ENCODE data around the gene VGLL4.
"Not testable (repeated sequence)": the region's sequence is repeated elsewhere in the genome, so short reads cannot be mapped to it uniquely, and the experiment has no call there.

VGLL4 gene

DNA sequence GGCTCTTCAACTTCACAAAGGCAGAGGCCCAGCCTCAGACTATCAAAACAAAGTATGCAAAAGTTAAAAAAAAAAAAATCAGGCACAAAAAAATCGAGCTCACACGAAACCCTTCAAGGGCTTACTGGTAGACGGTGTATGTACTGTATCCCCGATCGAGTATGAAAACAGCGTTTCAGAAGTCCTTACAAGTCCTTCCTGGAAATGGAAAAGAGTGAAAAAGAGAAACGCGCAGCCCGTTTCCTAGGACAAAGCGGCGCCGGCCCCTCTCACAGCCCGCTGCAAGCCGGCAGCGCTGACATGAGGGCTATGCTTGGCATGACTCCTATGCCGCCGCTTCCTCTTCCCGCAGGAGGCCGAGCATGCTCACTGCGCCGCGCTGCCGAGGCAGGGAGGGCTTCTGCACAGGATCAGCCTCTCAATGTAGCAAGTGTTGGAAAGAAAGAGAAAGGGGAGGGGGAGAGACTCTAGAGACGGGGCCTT lies at the start of gene VGLL4:
VGLL4 (minus strand) TSS at position 311 of the 483 bp plus-strand sequence. CDS start 397 bp downstream, outside the sequence.
- DNase-seq (ENCODE audit: low read depth in 2 of 2) = peak; percentile 55 to 61

- DNase-seq (ENCODE audit: low read depth in 2 of 2) = no peak
Observed at GRCh38 chr3:11692532-11692813, 48.8 kb upstream of the VGLL4 start.

- DNase-seq (ENCODE audit: low read depth in 2 of 2) = no peak
Observed at GRCh38 chr3:11691767-11692531, 48.2 kb upstream of the VGLL4 start.

GRCh38 chr3:11690863-11691766 lies 47.4 kb upstream of the VGLL4 start:
- DNase-seq (ENCODE audit: low read depth in 2 of 2) = no peak

- DNase-seq (ENCODE audit: low read depth in 2 of 2) = no peak
Observed at GRCh38 chr3:11689749-11690148, 46.0 kb upstream of the VGLL4 start.

DNA sequence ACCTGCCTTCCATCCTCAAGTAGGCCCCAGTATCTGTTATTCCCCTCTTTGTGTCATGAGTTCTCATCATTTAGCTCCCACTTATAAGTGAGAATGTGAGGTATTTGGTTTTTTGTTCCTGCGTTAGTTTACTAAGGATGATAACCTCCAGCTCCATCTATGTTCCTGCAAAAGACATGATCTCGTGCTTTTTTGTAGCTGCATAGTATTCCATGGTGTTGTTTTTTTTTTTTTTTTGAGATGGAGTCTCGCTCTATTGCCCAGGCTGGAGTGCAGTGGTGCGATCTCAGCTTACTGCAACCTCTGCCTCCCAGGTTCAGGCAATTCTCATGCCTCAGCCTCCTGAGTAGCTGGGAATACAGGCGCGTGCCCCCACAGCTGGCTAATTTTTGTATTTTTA lies 41.3 kb upstream of the VGLL4 start:
- not testable (repeated sequence) for DNase-seq (ENCODE audit: low read depth in 2 of 2)

DNA sequence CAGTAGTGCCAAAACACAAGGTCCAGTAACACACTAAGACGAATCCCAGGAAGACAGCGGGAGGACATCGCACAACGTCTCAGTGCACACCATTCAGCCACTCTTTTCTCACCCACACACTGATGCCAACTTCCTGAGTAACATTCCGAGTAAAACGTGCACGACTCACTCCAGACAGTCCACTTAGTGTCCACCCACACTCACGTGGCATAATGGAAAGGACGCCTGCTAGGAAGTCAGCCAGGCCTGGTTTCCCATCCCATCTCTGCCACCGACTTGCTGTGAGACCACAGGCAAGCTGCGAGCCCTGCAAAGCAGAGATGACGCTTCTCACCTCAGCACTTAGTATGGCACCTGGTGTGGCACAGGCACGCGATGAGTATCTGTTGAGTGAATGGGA lies 36.8 kb upstream of the VGLL4 start:
- no peak for DNase-seq (ENCODE audit: low read depth in 2 of 2)

DNA sequence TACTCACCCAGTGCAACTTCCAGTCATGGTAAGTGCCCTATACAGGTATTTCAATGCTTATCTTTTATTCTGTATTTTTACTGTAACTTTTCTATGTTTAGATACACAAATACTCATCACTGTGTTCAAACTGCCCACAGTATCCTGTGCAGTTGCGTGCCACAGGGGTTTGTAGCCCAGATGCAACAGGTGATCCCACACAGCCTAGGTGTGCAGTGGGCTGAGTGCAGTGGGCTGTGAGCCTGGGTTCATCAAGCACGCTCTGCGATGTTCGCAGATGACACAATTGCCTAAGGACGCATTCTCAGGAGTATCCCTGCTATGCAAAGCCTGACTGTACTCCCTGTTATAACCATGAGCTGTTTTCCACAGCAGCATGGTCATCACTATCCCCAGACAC lies 36.2 kb upstream of the VGLL4 start:
- DNase-seq (ENCODE audit: low read depth in 2 of 2) = no peak

GRCh38 chr3:11672363-11672762 lies 28.6 kb upstream of the VGLL4 start:
- DNase-seq (ENCODE audit: low read depth in 2 of 2) = no peak

DNA sequence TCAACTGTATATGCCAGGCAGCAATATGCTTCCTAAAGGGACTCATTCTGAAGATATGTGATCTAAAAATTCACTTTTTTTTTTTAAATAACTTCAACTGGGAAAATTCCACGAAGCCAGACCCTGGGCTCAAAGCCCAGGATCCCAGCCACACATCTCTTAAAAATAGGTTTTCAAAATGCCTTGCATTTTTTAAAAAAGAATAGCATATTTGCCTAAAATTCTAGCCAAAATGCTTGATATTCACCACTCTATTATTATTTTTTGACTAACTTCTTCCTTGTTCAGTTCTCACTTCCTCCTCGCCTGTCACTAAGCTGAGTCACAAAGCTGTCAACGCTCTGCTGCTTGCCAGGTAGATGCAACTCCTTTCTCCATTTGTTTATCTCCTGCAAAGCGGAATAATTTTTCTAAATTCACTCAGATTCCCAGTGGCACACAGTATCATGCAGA lies 28.0 kb upstream of the VGLL4 start:
- DNase-seq (ENCODE audit: low read depth in 2 of 2) = no peak

GRCh38 chr3:11668243-11669235 lies 24.8 kb upstream of the VGLL4 start:
- DNase-seq (ENCODE audit: low read depth in 2 of 2) = no peak

- no peak for DNase-seq (ENCODE audit: low read depth in 2 of 2)
Observed at GRCh38 chr3:11665331-11665730, 21.6 kb upstream of the VGLL4 start.

- no peak for DNase-seq (ENCODE audit: low read depth in 2 of 2)
Observed at GRCh38 chr3:11662392-11662990, 18.8 kb upstream of the VGLL4 start.

GRCh38 chr3:11661827-11662226 lies 18.1 kb upstream of the VGLL4 start:
- DNase-seq (ENCODE audit: low read depth in 2 of 2) = no peak

- DNase-seq (ENCODE audit: low read depth in 2 of 2) = no peak
Observed at GRCh38 chr3:11661052-11661656, 17.4 kb upstream of the VGLL4 start.

GRCh38 chr3:11660242-11660641 lies 16.5 kb upstream of the VGLL4 start:
- DNase-seq (ENCODE audit: low read depth in 2 of 2) = no peak

DNA sequence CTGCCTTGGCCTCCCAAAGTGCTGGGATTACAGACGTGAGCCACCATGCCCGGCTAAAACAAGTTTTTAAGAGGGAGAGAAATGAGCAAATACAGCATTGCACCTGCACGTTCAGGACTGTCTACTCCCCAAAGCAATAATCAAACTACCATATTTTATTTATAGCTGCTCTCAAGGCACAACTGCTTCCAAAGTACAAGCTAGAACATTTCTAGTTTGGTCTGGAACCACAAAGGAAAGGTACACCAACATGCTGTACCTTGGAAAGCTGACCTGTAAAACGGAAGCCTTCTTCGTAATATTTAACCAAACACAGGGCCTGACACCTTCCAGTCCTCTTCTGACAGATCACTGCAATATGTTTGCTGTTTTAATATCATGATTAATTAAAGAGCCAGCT lies 14.5 kb upstream of the VGLL4 start:
- DNase-seq (ENCODE audit: low read depth in 2 of 2) = no peak

GRCh38 chr3:11655196-11655928 lies 11.6 kb upstream of the VGLL4 start:
- no peak for DNase-seq (ENCODE audit: low read depth in 2 of 2)

GRCh38 chr3:11654166-11654565 lies 10.5 kb upstream of the VGLL4 start:
- no peak for DNase-seq (ENCODE audit: low read depth in 2 of 2)

All from stimulated activated CD8-positive, alpha-beta memory T cell treated with anti-CD3 and anti-CD28 coated beads, Interleukin-2, amount 100 ng/mL, for 48 hours (primary cell).